ENCODE results near the gene CDH13.

- TF ChIP-seq, protein P1, sequence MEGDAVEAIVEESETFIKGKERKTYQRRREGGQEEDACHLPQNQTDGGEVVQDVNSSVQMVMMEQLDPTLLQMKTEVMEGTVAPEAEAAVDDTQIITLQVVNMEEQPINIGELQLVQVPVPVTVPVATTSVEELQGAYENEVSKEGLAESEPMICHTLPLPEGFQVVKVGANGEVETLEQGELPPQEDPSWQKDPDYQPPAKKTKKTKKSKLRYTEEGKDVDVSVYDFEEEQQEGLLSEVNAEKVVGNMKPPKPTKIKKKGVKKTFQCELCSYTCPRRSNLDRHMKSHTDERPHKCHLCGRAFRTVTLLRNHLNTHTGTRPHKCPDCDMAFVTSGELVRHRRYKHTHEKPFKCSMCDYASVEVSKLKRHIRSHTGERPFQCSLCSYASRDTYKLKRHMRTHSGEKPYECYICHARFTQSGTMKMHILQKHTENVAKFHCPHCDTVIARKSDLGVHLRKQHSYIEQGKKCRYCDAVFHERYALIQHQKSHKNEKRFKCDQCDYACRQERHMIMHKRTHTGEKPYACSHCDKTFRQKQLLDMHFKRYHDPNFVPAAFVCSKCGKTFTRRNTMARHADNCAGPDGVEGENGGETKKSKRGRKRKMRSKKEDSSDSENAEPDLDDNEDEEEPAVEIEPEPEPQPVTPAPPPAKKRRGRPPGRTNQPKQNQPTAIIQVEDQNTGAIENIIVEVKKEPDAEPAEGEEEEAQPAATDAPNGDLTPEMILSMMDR (IDR thresholded peaks at IDR 0.05), result no peak
- no peak for TF ChIP-seq POLR2A (IDR thresholded peaks at IDR 0.05)
Observed at GRCh38 chr16:83720213-83720612, 1093.4 kb downstream of the CDH13 start.

Data from Peyer's patch (tissue), 4 donors.